Heart right ventricle (tissue), 16 donors: Measurements from ENCODE around the gene TTC3. TPM values are rescaled to one million over a fixed set of nuclear protein-coding genes. Genes with fewer than 3 reads are reported as not detected.

Source experiments
- ATAC-seq, 8 donors: fragments of 200-7000 bp; cut with Tn5 transposase; one replicate each; pipeline ENCODE4 v1.9.1; 2020; ENCODE audit warnings: mild to moderate bottlenecking in 8 of 8, moderate library complexity in 8 of 8, moderate number of reproducible peaks in 1 of 8
- DNase-seq, 2 donors: peaks; one replicate each; pipeline ENCODE4 v3.0.0-alpha.2; 2020
- H3K27ac ChIP-seq, 10 donors: fragments of 200-600 bp; sonication (generic) in 2 of 10; one replicate each; pipeline versions ENCODE4 v1.5.0 to v1.8.0; 2020 to 2022; ENCODE audit warnings: mild to moderate bottlenecking in 3 of 10
- H3K27me3 ChIP-seq, 7 donors: fragments of 200-600 bp; one replicate each; pipeline ENCODE4 v1.8.0; 2021 to 2022; ENCODE audit warnings: mild to moderate bottlenecking in 2 of 7
- H3K36me3 ChIP-seq, 9 donors: fragments of 200-600 bp; sonication (generic) in 1 of 9; one replicate each; pipeline versions ENCODE4 v1.5.0 to v1.8.0; 2020 to 2022; ENCODE audit warnings: mild to moderate bottlenecking in 2 of 9
- H3K4me1 ChIP-seq, 9 donors: fragments of 200-600 bp; sonication (generic) in 1 of 9; one replicate each; pipeline versions ENCODE4 v1.5.0 to v1.8.0; 2020 to 2022; ENCODE audit warnings: mild to moderate bottlenecking in 4 of 9
- H3K4me3 ChIP-seq, 10 donors: fragments of 200-600 bp; sonication (generic) in 2 of 10; one replicate each; pipeline versions ENCODE4 v1.5.0 to v1.8.0; 2020 to 2022; ENCODE audit warnings: mild to moderate bottlenecking in 7 of 10, moderate library complexity in 2 of 10
- H3K9me3 ChIP-seq, 11 donors: fragments of 200-600 bp in 10 of 11; sonication (generic) in 2 of 11; one replicate each; pipeline versions ENCODE4 v1.5.0 to v1.8.0; 2013 to 2022; ENCODE audit warnings: mild to moderate bottlenecking in 2 of 11, control low read depth in 1 of 11, moderate library complexity in 1 of 11
- CTCF ChIP-seq, 9 donors: fragments of 200-600 bp; sonication (generic) in 2 of 9; IDR thresholded peaks; one replicate each; pipeline versions ENCODE4 v1.5.0 to v1.8.0; 2021 to 2022; ENCODE audit warnings: antibody characterized with exemption in 9 of 9, mild to moderate bottlenecking in 5 of 9, moderate library complexity in 1 of 9
- WGBS, 2 donors: extraction: QIAGEN DNeasy Blood & Tissue Kit; methylation state at CpG; one replicate each; pipeline ENCODE4 v1.1.7; 2013; ENCODE audit warnings: inconsistent platforms in 1 of 2; 5-methylcytosine and 5-hydroxymethylcytosine counted together
- intact Hi-C, 10 donors: fragments of 100-400 bp; cut with DNase I; formaldehyde crosslinking; loops; one replicate each; pipeline versions ENCODE4 v1.11.1 to v1.14.2; 2022
- polyA plus RNA-seq, 2 donors: library from polyadenylated mRNA; stranded (reverse); fragments of 200-250 nt; gene quantifications; one replicate each; pipeline ENCODE4 v1.2.3, GENCODE V29; 2013
- total RNA-seq, 10 donors: library from RNA; stranded (reverse); fragmentation: NEBNext Ultra II Directional in 3 of 10; extraction: Animal tissue kit (Norgen Biotek cat#: 25700) in 3 of 10; gene quantifications; one replicate each; pipeline versions ENCODE4 v1.2.1 to v1.2.4, GENCODE V29; 2021 to 2023
- donor health status: Arrhythmogenic right ventricular cardiomyopathy.
- donor health status: ischemic (EF 13 %, LVEDD 7.1; RV severe dilation, severe dysfunction).
- donor health status: healthy with polysubstance abuse.
- donor health status: DM: no; HTN: yes; CAD: no.
- donor health status: DM: no; HTN: no; CAD: no.
- donor health status: ischemic (EF 25% LVEDD 6.9; RV normal size, moderate dysfunction).
- donor health status: ischemic (EF 25% LVEDD 5.7; RV mildly dilated, moderate dysfunction).
- donor health status: healthy.
- donor health status: DM: yes; HTN: yes; CAD: no.
- donor health status: Ischemic cardiomyopathy.
- donor health status: ischemic (EF 35%, LVEDD 5.7; RV mildly dilated, moderate dysfunction).
- donor health status: nonischemic (EF 11% LVEDD 7.7; RV severe dilation, severe dysfunction).
- donor health status: DM: yes; HTN: yes; CAD: no.
- donor health status: PGD.
- donor health status: ischemic (EF 29% LVEDD 5.4; RV normal size, mild dysfunction).
- donor health status: nonischemic (EF 23%, LVEDD 6.1; RV moderate dilation, normal function).

Gene TTC3
- total and polyA plus RNA-seq, 12 donors: 14.0 to 62.1 (median 50.1) TPM

DNA sequence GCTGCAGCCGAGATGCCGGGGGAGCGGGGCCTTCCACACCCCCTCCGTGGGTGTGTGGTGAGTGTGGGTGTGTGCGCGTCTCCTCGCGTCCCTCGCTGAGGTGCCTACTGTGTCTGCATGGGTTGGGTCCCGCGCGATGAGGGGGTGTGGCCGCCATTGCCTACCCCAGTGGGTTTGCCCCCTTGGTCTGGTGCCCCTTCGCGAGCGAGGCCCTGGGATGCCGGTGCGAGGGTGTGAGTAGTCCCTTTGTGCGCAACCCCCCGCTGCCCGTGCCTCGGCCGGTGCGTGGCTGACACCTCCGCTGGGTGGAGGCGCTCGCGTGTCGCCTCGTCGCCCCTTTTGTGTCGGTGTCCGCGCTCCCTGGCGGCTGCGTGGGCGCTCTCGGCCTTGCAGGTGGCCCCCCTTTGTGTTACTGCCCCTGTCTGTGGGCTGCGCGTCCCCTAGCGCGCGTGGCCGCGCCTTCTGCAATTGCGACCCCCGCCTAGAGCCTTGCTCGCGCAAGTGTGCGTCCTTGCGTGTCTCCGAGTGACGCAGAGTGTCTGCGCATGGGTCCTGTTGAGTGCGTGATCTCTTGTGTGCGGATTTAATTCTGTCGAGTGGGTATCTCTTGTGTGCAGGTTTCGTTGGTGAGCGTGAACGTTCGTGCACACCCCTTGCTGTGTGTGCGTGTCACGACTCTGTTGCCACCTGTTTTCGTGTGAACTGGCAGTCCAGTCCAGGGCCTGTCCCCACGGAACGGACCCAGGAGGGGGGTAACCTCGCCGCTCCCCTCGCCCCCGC lies 553 bp downstream of the TTC3 start:
- WGBS, 2 donors: 0% methylated on average over 70 of the region's 70 CpGs
- peak; percentile 53 to 68 for DNase-seq
- Histone ChIP-seq H3K4me3 (peak overlapping the region; percentile 63 to 95 (median 89)), H3K9me3 (peaks cover 0 to 4% (median 0%) of the 10 kb centered on the region in 11 donors), H3K4me1 (peaks cover 0 to 31% (median 23%) of the 10 kb centered on the region in 9 donors), H3K36me3 (peaks cover 0 to 24% (median 0%) of the 10 kb centered on the region in 9 donors), H3K27ac (peak overlapping the region; percentile 94 to 100 (median 98)), H3K27me3 (no peaks in the 10 kb centered on the region)
- TF ChIP-seq CTCF (IDR thresholded peaks at IDR 0.05): peak in 4 of 9 donors; percentile 5 to 35 (median 10)
- ATAC-seq: peak; percentile 8 to 70 (median 32)
- intact Hi-C loops: loop anchor here in 6 of 10 donors (5.0 to 10.0 kb wide), 6 partner anchors 79 to 491 kb away; partner anchors contain the start of gene HLCS (in 2 of the 6)

- H3K27me3 ChIP-seq: no peaks in the 10 kb centered on the region
- peak in 5 of 8 donors; percentile 0 to 18 (median 6) for ATAC-seq
- H3K4me3 ChIP-seq: peak overlapping the region; percentile 63 to 95 (median 89)
- peaks cover 0 to 18% (median 0%) of the 10 kb centered on the region in 9 donors for H3K36me3 ChIP-seq
- 4 to 8% methylated on average over 13 of the region's 13 CpGs for WGBS, 2 donors
- DNase-seq: peak in 1 of 2 donors; percentile 27
- peaks cover 0 to 33% (median 23%) of the 10 kb centered on the region in 9 donors for H3K4me1 ChIP-seq
- no peak for TF ChIP-seq CTCF (IDR thresholded peaks at IDR 0.05)
- peaks cover 0 to 7% (median 2%) of the 10 kb centered on the region in 11 donors for H3K9me3 ChIP-seq
- H3K27ac ChIP-seq: peak overlapping the region in 9 of 10 donors; percentile 94 to 100 (median 99)
- intact Hi-C loops: loop anchor here in 6 of 10 donors (5.0 to 10.0 kb wide), 6 partner anchors 79 to 491 kb away; partner anchors contain the start of gene HLCS (in 2 of the 6)
Observed at GRCh38 chr21:37074197-37074510, 1.1 kb downstream of the TTC3 start.

DNA sequence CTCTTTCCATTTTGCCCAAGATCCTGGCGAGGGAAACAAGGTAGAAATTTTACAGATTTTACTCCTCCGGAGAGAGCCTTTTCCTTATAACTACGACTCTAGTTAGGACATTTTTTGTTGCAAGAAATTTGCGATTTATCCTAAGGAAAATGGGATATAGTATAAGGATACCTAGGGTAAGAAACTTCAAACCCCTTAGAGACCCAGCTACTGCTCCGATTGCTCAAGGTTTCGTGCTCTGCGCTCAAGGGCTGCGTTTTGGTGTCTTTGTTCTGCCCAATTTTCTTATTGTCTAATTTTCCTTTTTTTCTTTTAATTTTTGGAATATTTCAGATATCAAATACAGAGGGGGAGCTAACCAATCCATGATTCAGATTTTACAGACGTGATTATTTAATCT lies 1.5 kb downstream of the TTC3 start:
- H3K4me1 ChIP-seq: peaks cover 0 to 35% (median 23%) of the 10 kb centered on the region in 9 donors
- DNase-seq: no peak
- H3K9me3 ChIP-seq: peaks cover 0 to 11% (median 4%) of the 10 kb centered on the region in 11 donors
- H3K27ac ChIP-seq: peak overlapping the region in 9 of 10 donors; percentile 94 to 100 (median 99)
- ATAC-seq: no peak
- 36 to 47% methylated on average over 9 of the region's 9 CpGs for WGBS, 2 donors
- no peak for TF ChIP-seq CTCF (IDR thresholded peaks at IDR 0.05)
- peaks cover 0 to 14% (median 0%) of the 10 kb centered on the region in 9 donors for H3K36me3 ChIP-seq
- intact Hi-C loops: loop anchor here in 6 of 10 donors (5.0 to 10.0 kb wide), 6 partner anchors 80 to 490 kb away; partner anchors contain the start of gene HLCS (in 2 of the 6)
- H3K27me3 ChIP-seq: no peaks in the 10 kb centered on the region
- peak overlapping the region; percentile 63 to 95 (median 89) for H3K4me3 ChIP-seq

DNA sequence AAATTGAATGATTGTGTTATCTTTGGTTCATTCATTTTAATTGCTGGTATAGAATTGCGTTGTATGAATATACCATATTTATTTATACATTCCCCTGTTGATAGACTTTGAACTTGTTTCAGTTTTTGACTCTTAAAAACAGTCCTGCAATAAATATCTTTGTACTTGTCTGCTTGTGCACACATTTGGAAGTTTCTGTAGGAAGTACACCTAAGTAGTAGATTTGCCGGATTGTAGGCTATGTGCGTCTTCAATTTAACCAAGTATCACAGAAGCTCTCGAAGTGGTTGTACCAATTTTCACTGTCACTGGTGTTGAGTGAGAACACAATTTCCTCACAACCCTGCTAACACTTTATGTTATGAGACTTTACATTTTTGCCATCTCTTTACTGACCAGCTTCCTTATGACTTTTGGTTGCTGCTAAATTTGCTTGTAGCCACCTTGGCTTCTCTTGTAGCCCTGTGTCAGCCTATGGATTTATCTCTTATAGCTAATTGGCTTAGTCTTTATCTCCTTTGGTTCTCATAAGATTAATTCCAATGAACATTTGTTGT lies 2.2 kb downstream of the TTC3 start:
- WGBS, 2 donors: 91 to 92% methylated on average over 4 of the region's 4 CpGs
- Histone ChIP-seq H3K4me1 (peaks cover 0 to 42% (median 23%) of the 10 kb centered on the region in 9 donors), H3K27ac (no peak overlapping the region), H3K27me3 (no peaks in the 10 kb centered on the region), H3K4me3 (no peak overlapping the region), H3K9me3 (peaks cover 0 to 17% (median 4%) of the 10 kb centered on the region in 11 donors), H3K36me3 (peaks cover 0 to 7% (median 0%) of the 10 kb centered on the region in 9 donors)
- DNase-seq (no peak), ATAC-seq (no peak)
- no peak for TF ChIP-seq CTCF (IDR thresholded peaks at IDR 0.05)
- intact Hi-C loops: loop anchor here in 5 of 10 donors (10.0 kb wide), 4 partner anchors 80 to 490 kb away; partner anchors contain the start of gene HLCS (in 1 of the 5)
